Prostate gland (tissue), 2 donors: Measurements from ENCODE around the gene ZNF493. TPM values are rescaled to one million over a fixed set of nuclear protein-coding genes. Genes with fewer than 3 reads are reported as not detected.
A peak's percentile ranks its signal among the peaks of the same experiment; 100 is the strongest.

Experiments used
- DNase-seq: peaks from one replicate; pipeline ENCODE4 v3.0.0-alpha.2; 2019; ENCODE audit warnings: low spot score
- H3K27ac ChIP-seq, 2 donors: fragments of 200-600 bp; sonication (generic); 2 replicates each; pipeline ENCODE4 v1.5.1; 2017 to 2019
- H3K27me3 ChIP-seq: fragments of 200-600 bp; sonication (generic); replicated peaks from 2 replicates; pipeline ENCODE4 v1.5.1; 2019; ENCODE audit not compliant: insufficient read depth
- H3K36me3 ChIP-seq, 2 donors: fragments of 200-600 bp; sonication (generic); 1 replicate in 1 of 2; 2 replicates in 1 of 2; pipeline versions ENCODE4 v1.5.1 to v1.8.1; 2017 to 2019
- H3K4me1 ChIP-seq: fragments of 200-600 bp; sonication (generic); replicated peaks from 2 replicates; pipeline ENCODE4 v1.5.1; 2019
- H3K4me3 ChIP-seq, 2 donors: fragments of 200-600 bp; sonication (generic); 2 replicates each; pipeline ENCODE4 v1.5.1; 2017 to 2019
- H3K9me3 ChIP-seq: fragments of 200-600 bp; sonication (generic); 2 replicates; pipeline ENCODE4 v1.5.1; 2017
- CTCF ChIP-seq, 4 experiments: fragments of 200-600 bp in 2 of 4; fragments of 450-650 bp in 2 of 4; sonication (generic) in 2 of 4; IDR thresholded peaks; 1 replicate in 3 of 4; 2 replicates in 1 of 4; pipeline ENCODE4 v1.5.1; 2016 to 2019; ENCODE audit warnings: antibody characterized with exemption in 4 of 4, mild to moderate bottlenecking in 2 of 4, moderate library complexity in 2 of 4
- POLR2A ChIP-seq: fragments of 450-650 bp; IDR thresholded peaks from one replicate; pipeline ENCODE4 v1.6.1; 2016; ENCODE audit warnings: antibody characterized with exemption, mild to moderate bottlenecking
- POLR2AphosphoS5 ChIP-seq: sonication (generic); formaldehyde crosslinking; IDR thresholded peaks from one replicate; pipeline ENCODE4 v1.6.1; 2017; ENCODE audit warnings: antibody characterized with exemption
- WGBS: methylation state at CpG from one replicate; pipeline ENCODE4 v1.1.5; 2018; 5-methylcytosine and 5-hydroxymethylcytosine counted together
- intact Hi-C: fragments of 100-400 bp; cut with DNase I; formaldehyde crosslinking; loops from one replicate; pipeline ENCODE4 v1.14.2; 2022
- total RNA-seq, 2 donors: library from RNA; depleted of rRNA; stranded (reverse); fragments of >200 nt; gene quantifications; one replicate each; pipeline ENCODE4 v1.1.0, GENCODE V29; 2016

Gene ZNF493
- total RNA-seq, 2 donors from 2014 or later, result 29.4 to 32.5 TPM

- Histone ChIP-seq H3K27ac (peak overlapping the region; percentile 61 to 68), H3K27me3 (no peaks in the 10 kb centered on the region), H3K9me3 (no peaks in the 10 kb centered on the region), H3K4me1 (no peaks in the 10 kb centered on the region), H3K4me3 (peak overlapping the region in 1 of 2 donors; percentile 19), H3K36me3 (no peaks in the 10 kb centered on the region)
- peak; percentile 83 for DNase-seq
- TF ChIP-seq CTCF (IDR thresholded peaks at IDR 0.05) (no peak), POLR2AphosphoS5 (peak; percentile 63)
- WGBS, result 46% methylated on average over 4 of the region's 4 CpGs
- intact Hi-C loops, result no loop called here
These were observed 42.3 kb downstream of the ZNF493 start for GRCh38 chr19:21439201-21439751.

DNA sequence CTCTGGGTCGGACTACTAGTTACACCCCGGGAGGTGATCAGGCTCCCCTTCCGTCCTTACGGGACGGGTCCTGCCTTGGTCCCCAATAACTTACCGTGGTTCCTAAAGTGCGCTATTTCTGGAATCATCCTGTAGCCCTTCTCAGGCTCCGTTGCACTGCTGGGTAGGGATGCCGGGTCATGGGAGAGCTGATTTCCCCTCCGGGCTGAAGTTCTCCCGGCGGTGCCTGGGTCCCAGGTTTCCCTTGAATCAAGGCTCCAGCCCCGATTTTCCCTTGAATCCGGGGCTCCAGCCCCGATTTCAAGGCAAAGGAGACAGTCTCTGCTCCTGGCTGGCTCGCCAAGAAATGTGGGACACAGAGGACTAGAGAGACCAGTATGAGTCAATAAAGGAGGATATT lies 43.4 kb downstream of the ZNF493 start:
- H3K4me1 ChIP-seq, result no peaks in the 10 kb centered on the region
- intact Hi-C loops, result no loop called here
- H3K27ac ChIP-seq, result peak overlapping the region; percentile 61 to 68
- 90% methylated on average over 16 of the region's 16 CpGs for WGBS
- peak; percentile 22 for DNase-seq
- H3K4me3 ChIP-seq, result peak overlapping the region in 1 of 2 donors; percentile 4
- H3K36me3 ChIP-seq, result no peaks in the 10 kb centered on the region
- no peaks in the 10 kb centered on the region for H3K9me3 ChIP-seq
- TF ChIP-seq CTCF (IDR thresholded peaks at IDR 0.05) (no peak), POLR2AphosphoS5 (peak; percentile 7)
- H3K27me3 ChIP-seq, result no peaks in the 10 kb centered on the region

GRCh38 chr19:21451187-21451586 lies 54.3 kb downstream of the ZNF493 start:
- H3K4me3 ChIP-seq, result no peak overlapping the region
- H3K27me3 ChIP-seq, result no peaks in the 10 kb centered on the region
- H3K9me3 ChIP-seq, result no peaks in the 10 kb centered on the region
- no peak overlapping the region for H3K27ac ChIP-seq
- TF ChIP-seq CTCF (IDR thresholded peaks at IDR 0.05) (no peak), POLR2AphosphoS5 (no peak), POLR2A (no peak)
- intact Hi-C loops, result no loop called here
- H3K4me1 ChIP-seq, result no peaks in the 10 kb centered on the region
- H3K36me3 ChIP-seq, result no peaks in the 10 kb centered on the region
- WGBS, result 92% methylated on average over 3 of the region's 3 CpGs
- no peak for DNase-seq

DNA sequence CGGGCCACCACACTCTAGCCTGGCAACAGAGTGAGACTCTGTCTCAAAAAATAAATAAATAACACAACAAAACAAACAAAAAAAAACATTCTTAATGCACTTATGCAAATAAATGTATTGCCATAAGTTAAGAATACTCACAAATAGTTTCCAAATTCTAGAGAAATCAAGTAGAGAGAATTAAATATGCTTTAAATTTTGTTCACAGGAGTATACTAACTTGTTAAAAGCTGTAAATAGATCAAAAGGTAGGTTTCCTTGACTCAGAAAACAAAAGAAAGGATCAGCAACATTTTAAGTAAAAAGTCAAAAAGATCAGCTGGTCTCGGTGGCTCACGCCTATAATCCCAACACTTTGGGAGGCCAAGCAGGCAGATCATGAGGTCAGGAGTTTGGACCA lies 58.0 kb downstream of the ZNF493 start:
- no peak overlapping the region for H3K4me3 ChIP-seq
- DNase-seq, result no peak
- H3K9me3 ChIP-seq, result no peaks in the 10 kb centered on the region
- no peaks in the 10 kb centered on the region for H3K27me3 ChIP-seq
- no peak for TF ChIP-seq POLR2AphosphoS5
- no peak for TF ChIP-seq POLR2A
- no peak for TF ChIP-seq CTCF (IDR thresholded peaks at IDR 0.05)
- H3K36me3 ChIP-seq, result no peaks in the 10 kb centered on the region
- H3K27ac ChIP-seq, result no peak overlapping the region
- intact Hi-C loops, result no loop called here
- H3K4me1 ChIP-seq, result no peaks in the 10 kb centered on the region
- WGBS, result 92% methylated on average over 3 of the region's 3 CpGs

DNA sequence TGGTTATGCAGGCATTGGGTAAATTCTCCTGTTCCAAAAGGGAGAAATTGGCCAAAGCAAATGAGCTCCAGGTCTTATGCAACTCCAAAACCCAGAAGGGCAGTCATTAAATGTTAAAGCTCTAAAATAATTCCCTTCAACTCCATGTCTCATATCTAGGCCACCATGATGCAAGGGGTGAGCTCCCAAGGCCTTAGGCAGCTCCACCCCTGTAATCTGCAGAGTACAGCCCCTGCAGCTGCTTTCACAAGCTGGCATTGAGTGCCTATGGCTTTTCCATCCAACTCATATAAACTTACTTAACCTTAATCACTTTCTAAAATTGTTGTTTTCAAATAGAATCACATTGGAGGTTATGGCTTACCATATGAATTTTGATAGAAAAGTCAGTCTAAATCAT lies 63.8 kb downstream of the ZNF493 start:
- intact Hi-C loops, result no loop called here
- Histone ChIP-seq H3K36me3 (no peaks in the 10 kb centered on the region), H3K4me3 (no peak overlapping the region), H3K27me3 (no peaks in the 10 kb centered on the region), H3K27ac (no peak overlapping the region), H3K4me1 (no peaks in the 10 kb centered on the region), H3K9me3 (no peaks in the 10 kb centered on the region)
- no peak for TF ChIP-seq POLR2AphosphoS5
- TF ChIP-seq POLR2A, result no peak
- TF ChIP-seq CTCF (IDR thresholded peaks at IDR 0.05), result no peak
- no peak for DNase-seq
